ENCODE data around the gene CD34.

Gene CD34

GRCh38 chr1:207857447-207857846, 53.5 kb downstream of the CD34 start:
- TF ChIP-seq CTCF (conservative IDR thresholded peaks at IDR 0.05) = no peak
- H3K27ac ChIP-seq = no peak overlapping the region

- H3K27ac ChIP-seq = no peak overlapping the region
- TF ChIP-seq CTCF (conservative IDR thresholded peaks at IDR 0.05) = no peak
These were observed 54.5 kb downstream of the CD34 start for GRCh38 chr1:207856276-207857023.

- TF ChIP-seq CTCF (conservative IDR thresholded peaks at IDR 0.05) = no peak
- no peak overlapping the region for H3K27ac ChIP-seq
These were observed 56.9 kb downstream of the CD34 start for GRCh38 chr1:207854001-207854400.

- no peak for TF ChIP-seq CTCF (conservative IDR thresholded peaks at IDR 0.05)
- no peak overlapping the region for H3K27ac ChIP-seq
These were observed 57.6 kb downstream of the CD34 start for GRCh38 chr1:207853372-207853757.

GRCh38 chr1:207852576-207853371, 58.2 kb downstream of the CD34 start:
- no peak for TF ChIP-seq CTCF (conservative IDR thresholded peaks at IDR 0.05)
- H3K27ac ChIP-seq = no peak overlapping the region

GRCh38 chr1:207851696-207852095, 59.2 kb downstream of the CD34 start:
- no peak for TF ChIP-seq CTCF (conservative IDR thresholded peaks at IDR 0.05)
- H3K27ac ChIP-seq = no peak overlapping the region

GRCh38 chr1:207850621-207851407, 60.1 kb downstream of the CD34 start:
- H3K27ac ChIP-seq = no peak overlapping the region
- no peak for TF ChIP-seq CTCF (conservative IDR thresholded peaks at IDR 0.05)

Measured in VCaP (cell line).